ENCODE results near the gene DNLZ. TPM values are rescaled to one million over a fixed set of nuclear protein-coding genes. Genes with fewer than 3 reads are reported as not detected.

Gene DNLZ
- total RNA-seq, 2 donors from 2014 or later: 24.1 to 31.3 TPM

DNA sequence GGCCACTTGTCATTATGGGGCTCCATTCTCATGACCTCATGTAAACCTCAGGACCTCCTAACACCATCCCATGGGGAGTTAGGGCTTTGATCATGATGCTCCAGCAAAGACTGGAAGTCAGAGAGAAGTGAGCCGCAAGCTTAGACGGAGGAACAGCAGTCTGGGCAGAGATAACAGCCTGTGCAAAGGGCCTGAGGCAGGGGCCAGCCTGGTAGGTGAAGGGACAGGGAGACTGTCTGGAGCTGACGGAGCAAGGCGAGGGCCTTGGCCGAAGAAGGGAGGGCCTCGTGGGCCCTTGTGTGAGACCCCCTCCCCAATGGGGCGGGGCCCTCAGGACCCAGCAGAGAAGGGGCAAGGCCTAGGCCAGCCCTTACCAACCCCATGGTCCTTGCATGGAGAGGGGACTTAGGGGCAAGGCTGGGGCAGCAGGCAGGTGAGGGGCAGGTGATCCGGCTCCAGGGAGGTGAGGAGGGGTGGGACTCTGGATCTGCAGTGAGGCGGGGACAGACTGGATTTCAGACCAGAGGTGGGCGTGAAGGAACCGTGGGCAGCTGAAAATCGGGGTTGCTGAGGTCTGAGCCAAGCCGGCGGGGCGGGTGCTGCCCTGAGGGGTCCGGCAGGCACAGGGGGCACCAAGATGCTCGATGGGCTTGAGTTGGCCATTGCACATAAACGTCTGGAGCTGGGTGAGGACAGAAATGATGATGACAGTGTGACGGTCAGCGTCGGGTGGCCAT lies 18.8 kb downstream of the DNLZ start:
- no peak for ATAC-seq
- no peak for TF ChIP-seq POLR2A (IDR thresholded peaks at IDR 0.05)
- TF ChIP-seq, protein P1, sequence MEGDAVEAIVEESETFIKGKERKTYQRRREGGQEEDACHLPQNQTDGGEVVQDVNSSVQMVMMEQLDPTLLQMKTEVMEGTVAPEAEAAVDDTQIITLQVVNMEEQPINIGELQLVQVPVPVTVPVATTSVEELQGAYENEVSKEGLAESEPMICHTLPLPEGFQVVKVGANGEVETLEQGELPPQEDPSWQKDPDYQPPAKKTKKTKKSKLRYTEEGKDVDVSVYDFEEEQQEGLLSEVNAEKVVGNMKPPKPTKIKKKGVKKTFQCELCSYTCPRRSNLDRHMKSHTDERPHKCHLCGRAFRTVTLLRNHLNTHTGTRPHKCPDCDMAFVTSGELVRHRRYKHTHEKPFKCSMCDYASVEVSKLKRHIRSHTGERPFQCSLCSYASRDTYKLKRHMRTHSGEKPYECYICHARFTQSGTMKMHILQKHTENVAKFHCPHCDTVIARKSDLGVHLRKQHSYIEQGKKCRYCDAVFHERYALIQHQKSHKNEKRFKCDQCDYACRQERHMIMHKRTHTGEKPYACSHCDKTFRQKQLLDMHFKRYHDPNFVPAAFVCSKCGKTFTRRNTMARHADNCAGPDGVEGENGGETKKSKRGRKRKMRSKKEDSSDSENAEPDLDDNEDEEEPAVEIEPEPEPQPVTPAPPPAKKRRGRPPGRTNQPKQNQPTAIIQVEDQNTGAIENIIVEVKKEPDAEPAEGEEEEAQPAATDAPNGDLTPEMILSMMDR (IDR thresholded peaks at IDR 0.05): no peak
- intact Hi-C loops (cut with DNase I): no loop called here
- Histone ChIP-seq H3K9me3 (no peaks in the 10 kb centered on the region), H3K4me3 (no peak overlapping the region), H3K36me3 (replicated peaks in 1 of 2; ENCODE audit: insufficient read depth in 1 of 2, low read depth in 2 of 2) (no peaks in the 10 kb centered on the region), H3K27me3 (no peaks in the 10 kb centered on the region), H3K4me1 (peaks cover 45% of the 10 kb centered on the region), H3K27ac (no peak overlapping the region)
- no peak for DNase-seq
- 79 to 82% methylated on average over 21 of the region's 21 CpGs for WGBS, 2 donors

DNA sequence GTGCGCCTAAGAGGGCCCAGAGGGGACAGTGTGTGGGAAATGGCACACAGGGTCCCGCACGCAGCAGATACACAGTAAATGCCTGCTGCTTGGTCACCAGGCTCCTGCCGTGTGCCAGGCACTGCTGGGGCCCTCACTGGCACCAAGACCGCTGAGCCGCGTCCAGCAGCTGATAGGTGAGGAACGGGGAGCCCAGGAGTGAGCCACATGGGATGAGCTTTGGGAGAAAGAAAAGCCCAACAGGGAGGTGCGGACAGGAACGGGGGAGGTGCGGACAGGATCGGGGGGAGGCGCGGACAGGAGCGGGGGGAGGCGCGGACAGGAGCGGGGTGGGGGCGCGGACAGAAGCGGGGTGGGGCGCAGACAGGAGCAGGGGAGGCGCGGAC lies 19.7 kb downstream of the DNLZ start:
- Histone ChIP-seq H3K27me3 (no peaks in the 10 kb centered on the region), H3K4me1 (peaks cover 54% of the 10 kb centered on the region), H3K4me3 (no peak overlapping the region), H3K9me3 (no peaks in the 10 kb centered on the region), H3K27ac (peak overlapping the region in 1 of 4 donors; percentile 97), H3K36me3 (replicated peaks in 1 of 2; ENCODE audit: insufficient read depth in 1 of 2, low read depth in 2 of 2) (no peaks in the 10 kb centered on the region)
- TF ChIP-seq POLR2A (IDR thresholded peaks at IDR 0.05): no peak
- no peak for ATAC-seq
- no peak for DNase-seq
- WGBS, 2 donors: 90 to 94% methylated on average over 22 to 24 of the region's 24 CpGs
- intact Hi-C loops (cut with DNase I): no loop called here

DNA sequence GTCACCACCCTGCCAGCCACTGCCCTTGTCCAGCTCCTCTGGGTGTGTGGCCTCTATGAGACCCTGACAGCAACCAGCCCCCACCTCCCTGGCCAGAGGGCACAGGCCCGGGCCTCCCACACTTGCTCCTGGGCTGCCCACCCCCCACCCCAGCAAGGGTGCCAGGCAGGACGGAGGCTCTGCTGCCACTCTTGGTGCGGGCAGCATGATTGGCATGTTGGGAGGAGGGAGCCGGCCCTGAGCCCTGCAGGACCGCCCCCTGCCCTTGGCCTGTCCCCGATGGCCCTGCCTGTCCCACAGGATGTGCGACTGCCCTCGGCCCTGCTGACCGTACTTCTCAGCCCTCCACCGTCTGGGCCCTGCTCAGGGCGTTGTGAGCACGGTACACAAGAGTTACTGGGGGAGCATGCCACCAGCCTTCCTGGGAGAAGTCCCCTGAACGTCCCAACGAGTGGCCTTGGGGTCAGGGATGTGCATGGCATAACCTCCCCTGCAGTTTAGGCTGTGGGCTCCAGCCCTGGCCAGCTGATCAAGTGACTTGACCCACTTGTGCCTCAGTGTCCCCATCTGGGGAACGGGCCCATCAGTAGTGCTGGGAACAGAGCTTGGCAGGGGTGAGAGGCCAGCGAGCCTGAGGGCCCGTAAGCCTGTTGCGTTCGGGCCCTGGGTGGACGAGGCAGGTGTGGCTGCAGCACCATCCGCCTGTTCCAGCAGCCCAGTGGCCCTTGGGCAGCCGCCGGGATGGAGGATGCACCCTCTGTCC lies 20.2 kb downstream of the DNLZ start:
- Histone ChIP-seq H3K27ac (peak overlapping the region; percentile 93 to 97 (median 95)), H3K9me3 (no peaks in the 10 kb centered on the region), H3K4me3 (peak overlapping the region in 1 of 2 donors; percentile 35), H3K36me3 (replicated peaks in 1 of 2; ENCODE audit: insufficient read depth in 1 of 2, low read depth in 2 of 2) (no peaks in the 10 kb centered on the region), H3K27me3 (no peaks in the 10 kb centered on the region), H3K4me1 (peaks cover 59% of the 10 kb centered on the region)
- TF ChIP-seq, protein P1 (IDR thresholded peaks at IDR 0.05): no peak
- no peak for TF ChIP-seq POLR2A (IDR thresholded peaks at IDR 0.05)
- intact Hi-C loops (cut with DNase I): no loop called here
- WGBS, 2 donors: 46% methylated on average over 23 of the region's 23 CpGs; no CpG with 5 or more reads in 1 of the 2 donors
- DNase-seq (peak; percentile 74 to 84 (median 78)), ATAC-seq (peak; percentile 26)

DNA sequence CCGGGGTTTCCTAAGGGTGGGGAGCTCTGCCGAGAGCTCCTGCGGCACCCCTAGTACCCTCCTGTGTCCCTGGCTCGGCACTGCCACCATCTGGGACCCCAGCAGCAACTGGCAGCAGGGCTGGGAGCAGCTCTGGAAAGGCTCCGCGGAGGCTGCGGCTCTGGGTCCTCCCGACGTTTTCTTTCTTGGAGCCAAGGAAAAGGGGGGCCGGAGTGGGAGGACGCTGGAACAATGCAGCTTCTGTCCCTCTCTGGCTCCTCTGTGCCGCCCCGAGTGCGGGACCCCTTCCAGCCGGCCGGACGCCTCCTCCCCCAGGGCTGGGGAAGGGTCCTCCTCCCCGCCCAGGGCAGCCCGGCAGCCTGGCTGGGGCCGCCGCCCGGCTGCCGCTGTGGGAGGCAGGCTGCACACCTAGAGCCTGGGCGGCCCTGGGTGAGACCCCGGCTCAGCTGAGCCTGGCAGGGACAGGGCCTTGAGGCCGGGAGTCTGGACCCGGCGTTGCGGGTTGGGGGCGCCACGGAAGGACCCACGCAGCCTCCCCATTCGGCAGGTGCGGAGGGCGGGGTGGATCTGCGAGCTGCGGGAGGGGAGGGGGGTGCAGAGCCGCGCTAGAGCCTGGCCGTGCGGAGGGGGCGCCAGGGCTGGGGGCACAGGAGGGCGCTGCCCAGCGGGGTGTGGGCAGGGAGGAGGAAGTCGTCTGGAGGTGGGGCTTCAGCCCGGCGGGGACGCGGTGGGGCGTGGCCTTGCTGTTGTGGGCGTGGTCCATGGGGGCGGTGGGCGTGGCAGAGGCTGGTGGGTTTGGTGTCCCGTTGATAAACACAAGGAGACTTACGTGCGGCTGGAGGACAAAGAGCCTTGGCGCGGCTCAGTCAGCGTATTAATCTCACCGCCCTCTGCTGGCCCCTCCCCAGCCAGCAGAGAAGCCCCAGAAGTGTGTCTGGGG lies 21.1 kb downstream of the DNLZ start:
- TF ChIP-seq, protein P1 (IDR thresholded peaks at IDR 0.05): peak in 4 of 7 experiments; percentile 15 to 28 (median 24)
- peak; percentile 90 to 92 (median 90) for TF ChIP-seq POLR2A (IDR thresholded peaks at IDR 0.05)
- DNase-seq: peak; percentile 92 to 97 (median 94)
- no peaks in the 10 kb centered on the region for H3K36me3 ChIP-seq (replicated peaks in 1 of 2; ENCODE audit: insufficient read depth in 1 of 2, low read depth in 2 of 2)
- no peaks in the 10 kb centered on the region for H3K9me3 ChIP-seq
- H3K4me1 ChIP-seq: peaks cover 62% of the 10 kb centered on the region
- intact Hi-C loops (cut with DNase I): no loop called here
- no peaks in the 10 kb centered on the region for H3K27me3 ChIP-seq
- peak overlapping the region; percentile 6 to 35 for H3K4me3 ChIP-seq
- H3K27ac ChIP-seq: peak overlapping the region; percentile 93 to 97 (median 95)
- 3 to 5% methylated on average over 26 to 59 of the region's 60 CpGs for whole genome bisulfite sequencing, 2 donors
- ATAC-seq: peak; percentile 71
